Measurements from ENCODE around the gene BCS1L. TPM values are rescaled to one million over a fixed set of nuclear protein-coding genes. Genes with fewer than 3 reads are reported as not detected.
A peak's percentile ranks its signal among the peaks of the same experiment; 100 is the strongest.

Gene BCS1L
- total and polyA plus RNA-seq, 2 of the 13 experiments (the other 11 are each of a cell fraction or from before 2014, with no cell fraction given): 48.9 to 76.0 TPM

DNA sequence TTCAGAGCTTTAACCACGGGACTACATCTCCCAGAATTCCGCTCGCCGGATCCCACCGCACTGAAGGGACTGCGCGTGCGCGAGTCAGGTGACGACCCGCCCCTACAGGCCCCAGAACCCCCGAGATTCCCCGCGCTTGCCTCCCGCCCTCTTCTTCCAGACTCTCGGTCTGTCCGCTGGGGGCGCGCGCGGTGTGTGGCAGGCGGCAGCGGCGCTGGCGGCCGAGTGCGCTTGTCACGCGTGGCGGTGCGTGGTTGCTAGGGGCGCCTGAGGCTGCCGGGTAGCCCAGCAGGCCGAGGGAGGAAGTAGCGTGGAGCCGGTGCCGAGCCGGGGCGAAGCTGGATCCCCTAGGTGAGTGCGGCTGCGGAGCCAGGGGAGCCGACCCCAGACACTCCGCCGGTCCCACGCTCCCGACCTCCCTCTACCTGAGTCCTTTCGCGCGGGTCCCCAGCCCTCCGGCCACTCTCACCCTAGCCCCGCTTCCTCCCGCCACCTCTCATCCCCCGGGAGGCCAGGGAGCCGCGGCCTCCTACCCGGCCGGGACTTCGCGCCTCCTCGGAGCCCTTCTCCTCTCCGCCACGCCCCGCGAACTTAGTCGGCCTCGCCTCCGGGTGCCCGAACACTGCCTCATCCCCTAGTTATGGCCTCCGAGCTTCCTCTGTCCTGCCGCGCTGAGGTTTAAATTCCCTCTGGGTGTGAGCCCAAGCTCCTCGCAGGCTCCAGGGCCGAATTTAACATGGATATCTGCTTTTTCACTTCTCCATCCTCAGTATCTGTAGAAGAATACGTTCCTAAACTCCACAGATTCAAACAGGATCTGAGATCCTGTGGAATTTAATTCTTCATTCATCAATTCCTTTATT, 51.4 kb downstream of the BCS1L start, which contains the start of gene TTLL4 (continued):
- TF ChIP-seq, protein P1, sequence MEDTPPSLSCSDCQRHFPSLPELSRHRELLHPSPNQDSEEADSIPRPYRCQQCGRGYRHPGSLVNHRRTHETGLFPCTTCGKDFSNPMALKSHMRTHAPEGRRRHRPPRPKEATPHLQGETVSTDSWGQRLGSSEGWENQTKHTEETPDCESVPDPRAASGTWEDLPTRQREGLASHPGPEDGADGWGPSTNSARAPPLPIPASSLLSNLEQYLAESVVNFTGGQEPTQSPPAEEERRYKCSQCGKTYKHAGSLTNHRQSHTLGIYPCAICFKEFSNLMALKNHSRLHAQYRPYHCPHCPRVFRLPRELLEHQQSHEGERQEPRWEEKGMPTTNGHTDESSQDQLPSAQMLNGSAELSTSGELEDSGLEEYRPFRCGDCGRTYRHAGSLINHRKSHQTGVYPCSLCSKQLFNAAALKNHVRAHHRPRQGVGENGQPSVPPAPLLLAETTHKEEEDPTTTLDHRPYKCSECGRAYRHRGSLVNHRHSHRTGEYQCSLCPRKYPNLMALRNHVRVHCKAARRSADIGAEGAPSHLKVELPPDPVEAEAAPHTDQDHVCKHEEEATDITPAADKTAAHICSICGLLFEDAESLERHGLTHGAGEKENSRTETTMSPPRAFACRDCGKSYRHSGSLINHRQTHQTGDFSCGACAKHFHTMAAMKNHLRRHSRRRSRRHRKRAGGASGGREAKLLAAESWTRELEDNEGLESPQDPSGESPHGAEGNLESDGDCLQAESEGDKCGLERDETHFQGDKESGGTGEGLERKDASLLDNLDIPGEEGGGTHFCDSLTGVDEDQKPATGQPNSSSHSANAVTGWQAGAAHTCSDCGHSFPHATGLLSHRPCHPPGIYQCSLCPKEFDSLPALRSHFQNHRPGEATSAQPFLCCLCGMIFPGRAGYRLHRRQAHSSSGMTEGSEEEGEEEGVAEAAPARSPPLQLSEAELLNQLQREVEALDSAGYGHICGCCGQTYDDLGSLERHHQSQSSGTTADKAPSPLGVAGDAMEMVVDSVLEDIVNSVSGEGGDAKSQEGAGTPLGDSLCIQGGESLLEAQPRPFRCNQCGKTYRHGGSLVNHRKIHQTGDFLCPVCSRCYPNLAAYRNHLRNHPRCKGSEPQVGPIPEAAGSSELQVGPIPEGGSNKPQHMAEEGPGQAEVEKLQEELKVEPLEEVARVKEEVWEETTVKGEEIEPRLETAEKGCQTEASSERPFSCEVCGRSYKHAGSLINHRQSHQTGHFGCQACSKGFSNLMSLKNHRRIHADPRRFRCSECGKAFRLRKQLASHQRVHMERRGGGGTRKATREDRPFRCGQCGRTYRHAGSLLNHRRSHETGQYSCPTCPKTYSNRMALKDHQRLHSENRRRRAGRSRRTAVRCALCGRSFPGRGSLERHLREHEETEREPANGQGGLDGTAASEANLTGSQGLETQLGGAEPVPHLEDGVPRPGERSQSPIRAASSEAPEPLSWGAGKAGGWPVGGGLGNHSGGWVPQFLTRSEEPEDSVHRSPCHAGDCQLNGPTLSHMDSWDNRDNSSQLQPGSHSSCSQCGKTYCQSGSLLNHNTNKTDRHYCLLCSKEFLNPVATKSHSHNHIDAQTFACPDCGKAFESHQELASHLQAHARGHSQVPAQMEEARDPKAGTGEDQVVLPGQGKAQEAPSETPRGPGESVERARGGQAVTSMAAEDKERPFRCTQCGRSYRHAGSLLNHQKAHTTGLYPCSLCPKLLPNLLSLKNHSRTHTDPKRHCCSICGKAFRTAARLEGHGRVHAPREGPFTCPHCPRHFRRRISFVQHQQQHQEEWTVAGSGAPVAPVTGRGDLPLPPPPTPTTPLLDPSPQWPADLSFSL (CRISPR knock-in tag; IDR thresholded peaks at IDR 0.05): 0 out of 2 replicates have a peak, but pooled peaks have one; percentile 54
- TF ChIP-seq KDM1A (CRISPR knock-in tag; IDR thresholded peaks at IDR 0.05) (peak; percentile 74; the same call in 1 of the 2 replicates), NR2F6 (IDR thresholded peaks at IDR 0.05) (no peak), NR2F6 (CRISPR knock-in tag; IDR thresholded peaks at IDR 0.05) (peak; percentile 76; the same call in 1 of the 2 replicates), BCLAF1 (IDR thresholded peaks at IDR 0.05) (no peak), ZBTB38 (CRISPR knock-in tag; IDR thresholded peaks at IDR 0.05) (peak; percentile 78), KLF11 (CRISPR knock-in tag; IDR thresholded peaks at IDR 0.05) (no peak; the same call in 1 of the 2 replicates), ZXDC (CRISPR knock-in tag; IDR thresholded peaks at IDR 0.05) (peak; percentile 86), TFDP1 (CRISPR knock-in tag; IDR thresholded peaks at IDR 0.05; ENCODE audit: borderline replicate concordance) (peak; percentile 91), KDM4B (CRISPR knock-in tag; IDR thresholded peaks at IDR 0.05) (peak; percentile 63; the same call in 1 of the 2 replicates), ZNF224 (CRISPR knock-in tag; IDR thresholded peaks at IDR 0.05) (peak; percentile 98), DBP (CRISPR knock-in tag; IDR thresholded peaks at IDR 0.05; ENCODE audit: not compliant biosample characterization) (no peak), EEA1 (CRISPR knock-in tag; IDR thresholded peaks at IDR 0.05; ENCODE audit: borderline replicate concordance) (peak; percentile 99)

Measured in HepG2 (cell line).